ENCODE results near the gene RLN1.

GRCh38 chr9:5326187-5326586 is 13.5 kb downstream of the RLN1 start:
- TF ChIP-seq E2F4 (CRISPR knock-in tag; IDR thresholded peaks at IDR 0.05; ENCODE audit: borderline replicate concordance, low read depth): no peak
- TF ChIP-seq CTCF (IDR thresholded peaks at IDR 0.05): no peak
- TF ChIP-seq ATF3 (CRISPR knock-in tag; conservative IDR thresholded peaks at IDR 0.05): no peak
- TF ChIP-seq SMAD3 (CRISPR knock-in tag; IDR thresholded peaks at IDR 0.05; ENCODE audit: borderline replicate concordance): no peak
- TF ChIP-seq JUN (CRISPR knock-in tag; IDR thresholded peaks at IDR 0.05): no peak
- no peak for TF ChIP-seq NR2C2 (CRISPR knock-in tag; IDR thresholded peaks at IDR 0.05)
- no peak for TF ChIP-seq NFE2L1 (CRISPR knock-in tag; IDR thresholded peaks at IDR 0.05)
- TF ChIP-seq ATF2 (CRISPR knock-in tag; IDR thresholded peaks at IDR 0.05; ENCODE audit: borderline replicate concordance, low read depth): no peak
- no peak for TF ChIP-seq ZNF232 (CRISPR knock-in tag; IDR thresholded peaks at IDR 0.05)
- TF ChIP-seq STAT6 (CRISPR knock-in tag; conservative IDR thresholded peaks at IDR 0.05; ENCODE audit: low read depth): no peak
- TF ChIP-seq CREM (CRISPR knock-in tag; IDR thresholded peaks at IDR 0.05): no peak
- TF ChIP-seq FOXP1 (CRISPR knock-in tag; IDR thresholded peaks at IDR 0.05; ENCODE audit: borderline replicate concordance): no peak
- TF ChIP-seq ETV6 (CRISPR knock-in tag; IDR thresholded peaks at IDR 0.05): no peak

All from WTC11 (cell line).